Fibroblast of skin of abdomen (primary cell): ENCODE results near the gene SLC25A10.
A peak's percentile ranks its signal among the peaks of the same experiment; 100 is the strongest.
"Not testable (repeated sequence)": the region's sequence is repeated elsewhere in the genome, so short reads cannot be mapped to it uniquely, and the experiment has no call there.

Source experiments
- DNase-seq: peaks from one replicate; pipeline ENCODE4 v3.0.0-alpha.2; 2013

Gene SLC25A10

GRCh38 chr17:81722184-81723120 lies 10.4 kb downstream of the SLC25A10 start:
- peak; percentile 18 for DNase-seq

- no peak for DNase-seq
Measured at GRCh38 chr17:81723651-81724209, 11.6 kb downstream of the SLC25A10 start.

- no peak for DNase-seq
Measured at GRCh38 chr17:81725439-81725838, 13.4 kb downstream of the SLC25A10 start.

GRCh38 chr17:81726004-81726403 lies 13.9 kb downstream of the SLC25A10 start:
- no peak for DNase-seq

DNA sequence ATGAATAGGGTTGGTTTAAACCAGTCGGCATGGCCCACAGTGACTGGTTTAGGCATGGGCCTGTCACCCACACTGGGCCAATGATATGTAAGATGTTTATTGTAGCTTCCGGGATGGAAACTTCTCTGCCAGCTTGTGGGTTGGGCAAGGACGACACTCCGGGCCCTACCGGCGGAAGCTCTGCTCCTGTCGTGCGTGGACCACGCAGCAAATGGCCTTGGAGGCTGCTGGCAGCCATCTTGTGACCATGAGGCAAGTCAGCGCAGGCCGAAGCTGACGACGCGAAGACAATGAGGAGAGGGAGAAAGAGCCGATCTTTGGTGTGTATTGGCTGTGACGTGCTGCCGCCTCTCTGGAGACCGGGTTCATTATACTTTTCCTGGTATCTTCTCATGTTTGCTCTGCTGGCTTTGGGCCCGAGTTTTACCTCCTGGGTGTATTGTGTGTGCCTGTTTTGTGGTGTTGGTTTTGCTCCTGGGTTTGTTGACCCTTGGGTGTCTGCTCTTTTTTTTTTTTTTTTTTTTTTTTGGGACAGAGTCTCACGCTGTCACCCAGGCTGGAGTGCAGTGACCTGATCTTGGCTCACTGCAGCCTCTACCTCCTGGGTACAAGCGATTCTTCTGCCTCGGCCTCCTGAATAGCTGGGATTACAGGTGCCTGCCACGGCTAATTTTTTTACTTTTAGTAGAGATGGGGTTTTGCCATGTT lies 15.4 kb downstream of the SLC25A10 start:
- DNase-seq = no peak

DNA sequence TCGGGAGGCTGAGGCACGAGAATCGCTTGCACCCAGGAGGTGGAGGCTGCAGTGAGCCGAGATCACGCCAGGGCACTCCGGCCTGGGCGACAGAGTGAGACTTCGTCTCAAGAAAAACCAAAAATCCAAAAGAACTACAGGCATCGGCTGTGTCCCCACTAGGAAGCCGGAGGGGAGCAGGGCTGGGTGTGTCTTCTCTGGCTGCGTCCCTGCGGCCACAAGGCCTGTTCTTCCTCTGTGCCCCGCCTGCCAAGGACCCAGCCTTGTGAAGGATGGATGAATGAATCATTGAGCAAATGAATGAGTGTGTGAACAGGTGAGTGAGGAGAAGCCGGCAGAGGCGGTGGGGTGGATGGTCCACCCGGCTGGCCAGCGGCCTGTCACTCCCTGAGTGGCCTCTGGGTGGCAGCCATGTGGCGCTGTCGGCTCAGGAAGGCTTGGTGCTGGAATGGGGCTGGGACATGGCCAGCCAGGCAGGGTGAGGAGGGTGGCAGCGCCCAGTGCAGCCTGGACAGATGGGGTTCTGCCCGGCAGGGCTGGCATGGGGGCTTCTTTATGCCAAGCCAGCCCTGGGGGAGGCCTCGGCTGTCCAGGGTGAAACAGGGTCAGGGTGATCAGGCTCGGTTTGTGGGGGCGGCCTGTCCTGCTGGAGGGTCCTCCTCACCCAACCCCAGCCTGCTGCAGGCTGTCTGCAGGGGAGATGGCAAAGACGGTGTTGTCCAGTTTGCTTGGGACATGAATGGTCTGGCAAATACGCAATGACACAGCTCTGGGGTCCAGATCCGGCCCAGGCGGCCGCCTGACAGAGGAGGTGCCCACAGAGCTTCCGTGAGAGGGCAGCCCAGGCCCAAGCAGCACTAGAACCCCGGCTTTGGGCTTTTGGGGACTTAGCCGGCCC lies 21.7 kb downstream of the SLC25A10 start:
- peak; percentile 57 for DNase-seq

- DNase-seq = no peak
Measured at GRCh38 chr17:81734405-81735263, 22.6 kb downstream of the SLC25A10 start.

DNA sequence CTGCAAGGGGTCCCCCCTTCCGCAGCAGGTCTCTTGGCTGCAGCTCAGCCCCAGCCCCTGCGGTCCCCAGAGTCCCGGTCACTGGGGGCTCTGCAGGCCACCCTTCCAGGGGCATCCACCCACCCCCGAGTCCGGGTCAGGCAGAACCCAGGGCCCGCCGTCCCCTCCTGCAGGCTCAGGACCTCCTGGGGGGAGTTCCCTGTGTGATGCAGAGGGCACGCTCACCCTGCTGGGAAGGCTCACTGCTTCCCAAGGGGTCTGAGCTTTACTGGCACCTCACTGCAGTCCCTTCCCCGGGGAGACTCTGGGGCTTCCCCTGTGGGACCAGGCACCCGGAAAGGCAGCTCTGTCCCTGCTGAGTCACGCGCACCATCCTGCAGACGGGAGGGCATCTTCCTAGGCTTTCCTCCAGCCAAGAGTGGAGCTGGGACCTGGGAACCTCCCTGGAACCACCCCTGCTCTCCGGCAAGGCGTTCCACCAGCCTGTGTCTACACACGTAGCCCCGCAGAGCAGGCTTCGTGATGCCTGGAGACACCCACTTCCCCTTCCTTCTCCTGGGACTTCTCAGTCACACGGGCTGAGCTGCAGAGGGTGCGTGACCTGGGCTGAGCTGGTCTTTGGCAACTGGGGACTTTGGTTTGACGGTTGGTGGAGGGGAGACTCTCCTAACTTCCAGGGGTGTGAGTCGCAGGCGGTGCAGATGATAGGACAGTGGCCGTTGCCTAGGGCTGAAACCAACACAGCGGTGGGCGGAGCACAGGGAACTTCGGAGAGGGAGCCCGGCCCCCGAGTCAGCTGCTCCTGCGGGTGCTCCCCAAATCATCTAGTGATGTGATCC lies 23.4 kb downstream of the SLC25A10 start:
- DNase-seq = peak; percentile 25

- no peak for DNase-seq
Measured at GRCh38 chr17:81737947-81738800, 26.1 kb downstream of the SLC25A10 start.

- DNase-seq = no peak
Measured at GRCh38 chr17:81738801-81739393, 26.8 kb downstream of the SLC25A10 start.

GRCh38 chr17:81739593-81739992 lies 27.5 kb downstream of the SLC25A10 start:
- DNase-seq = not testable (repeated sequence)

- no peak for DNase-seq
Measured at GRCh38 chr17:81740395-81740961, 28.4 kb downstream of the SLC25A10 start.

DNA sequence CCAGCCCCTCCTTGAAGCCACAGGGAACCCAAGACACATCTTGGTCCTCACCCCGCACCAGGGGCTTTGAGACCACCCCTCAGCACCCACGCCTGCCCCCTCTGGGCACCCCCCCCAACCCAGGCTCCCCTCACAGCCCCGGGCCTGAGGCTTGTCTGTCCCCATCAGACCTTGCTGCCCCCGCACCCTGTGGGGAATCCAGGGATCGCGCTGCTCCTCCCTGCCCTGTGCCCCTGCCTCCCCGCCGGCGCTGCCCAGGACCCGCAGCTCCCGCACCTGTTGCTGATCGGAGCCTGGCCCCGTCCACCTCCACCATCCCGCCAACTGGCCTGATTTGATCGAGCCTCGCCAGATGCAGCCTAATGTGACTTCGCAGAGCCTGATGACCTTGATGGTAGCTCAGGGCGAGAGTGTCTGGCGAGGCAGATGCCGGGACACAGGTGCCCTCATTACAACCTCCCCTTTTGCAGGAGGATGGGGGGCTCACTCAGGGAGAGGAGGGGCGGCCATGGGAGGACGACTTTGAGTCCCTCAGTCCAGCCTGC lies 29.0 kb downstream of the SLC25A10 start:
- no peak for DNase-seq

DNA sequence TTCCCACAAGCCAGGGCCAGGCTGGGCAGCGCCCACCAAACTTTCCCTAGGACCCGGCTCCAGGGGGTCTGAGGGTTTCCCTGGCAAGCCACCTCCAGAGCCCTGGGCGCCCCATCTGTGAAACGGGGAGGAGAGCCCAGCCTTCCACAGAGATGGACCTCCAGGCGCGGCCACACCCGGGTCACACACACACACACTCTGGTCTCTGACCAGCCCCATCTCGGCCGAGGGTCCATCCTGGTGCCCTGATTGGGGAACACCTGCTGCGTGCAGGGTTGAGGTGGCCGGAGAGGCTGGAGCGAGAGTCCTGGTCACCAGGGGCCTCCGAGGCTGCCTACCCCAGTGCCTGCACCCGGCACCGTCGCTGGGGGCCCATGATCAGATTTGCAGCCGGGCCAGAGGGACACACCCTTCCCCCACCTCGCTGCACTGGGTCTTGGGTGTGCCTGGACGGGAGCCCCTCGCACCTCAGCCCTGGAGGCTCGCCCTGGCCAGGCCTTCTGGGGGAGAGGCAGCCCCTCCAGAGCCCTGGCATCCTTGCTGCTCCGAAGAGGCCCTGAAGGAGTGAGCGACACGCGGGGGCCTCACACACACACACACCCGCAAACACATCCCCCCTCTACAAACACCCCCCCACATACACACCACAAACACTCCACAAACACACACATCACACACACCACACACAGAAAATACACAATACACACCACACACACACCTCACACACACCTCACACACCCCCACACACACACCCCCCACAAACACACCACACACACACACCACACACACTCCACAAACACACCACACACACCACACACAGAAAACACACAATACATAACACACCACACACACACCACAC lies 29.7 kb downstream of the SLC25A10 start:
- DNase-seq = no peak
